Astrocyte of the hippocampus (primary cell): Measurements from ENCODE around the gene ZNF638.
A peak's percentile ranks its signal among the peaks of the same experiment; 100 is the strongest.
"Not testable (repeated sequence)": the region's sequence is repeated elsewhere in the genome, so short reads cannot be mapped to it uniquely, and the experiment has no call there.

ENCODE experiments used
- DNase-seq: peaks from one replicate; pipeline ENCODE4 v3.0.0; 2011; ENCODE audit warnings: low read depth, low spot score

Gene ZNF638

GRCh38 chr2:71393216-71393615 is 61.6 kb downstream of the ZNF638 start:
- no peak for DNase-seq

DNA sequence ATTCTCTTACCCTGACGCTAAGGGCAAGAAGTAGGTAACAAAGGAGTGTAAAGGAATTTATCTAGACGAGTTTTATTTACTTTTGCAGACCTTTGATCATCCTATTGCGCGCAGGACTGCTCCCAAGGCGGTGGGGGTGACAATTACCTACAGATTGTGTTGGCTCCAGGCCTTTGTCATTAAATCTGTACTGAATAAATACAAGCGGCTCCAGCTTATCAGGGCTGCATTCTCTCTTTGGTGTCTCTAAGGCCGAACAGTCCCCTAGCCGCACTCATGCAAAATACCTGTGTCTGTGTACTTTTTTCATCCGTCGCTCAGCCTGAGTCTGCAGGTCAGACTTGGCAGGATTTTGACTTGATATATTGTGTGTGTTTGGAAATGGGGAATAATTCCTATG is 63.9 kb downstream of the ZNF638 start:
- DNase-seq: no peak

GRCh38 chr2:71402427-71402826 is 70.8 kb downstream of the ZNF638 start:
- DNase-seq: no peak

GRCh38 chr2:71409611-71410010 is 78.0 kb downstream of the ZNF638 start:
- peak; percentile 58 for DNase-seq

- DNase-seq: no peak
Measured at GRCh38 chr2:71410696-71411095, 79.1 kb downstream of the ZNF638 start.

DNA sequence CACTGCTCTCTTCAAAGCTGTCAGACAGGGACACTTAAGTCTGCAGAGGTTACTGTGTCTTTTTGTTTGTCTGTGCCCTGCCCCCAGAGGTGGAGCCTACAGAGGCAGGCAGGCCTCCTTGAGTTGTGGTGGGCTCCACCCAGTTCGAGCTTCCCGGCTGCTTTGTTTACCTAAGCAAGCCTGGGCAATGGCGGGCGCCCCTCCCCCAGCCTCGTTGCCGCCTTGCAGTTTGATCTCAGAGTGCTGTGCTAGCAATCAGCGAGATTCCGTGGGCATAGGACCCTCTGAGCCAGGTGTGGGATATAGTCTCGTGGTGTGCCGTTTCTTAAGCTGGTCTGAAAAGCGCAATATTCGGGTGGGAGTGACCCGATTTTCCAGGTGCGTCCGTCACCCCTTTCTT is 85.3 kb downstream of the ZNF638 start:
- DNase-seq: not testable (repeated sequence)

GRCh38 chr2:71417300-71418202 is 86.0 kb downstream of the ZNF638 start:
- peak; percentile 11 for DNase-seq

- DNase-seq: no peak
Measured at GRCh38 chr2:71419145-71419544, 87.6 kb downstream of the ZNF638 start.

DNA sequence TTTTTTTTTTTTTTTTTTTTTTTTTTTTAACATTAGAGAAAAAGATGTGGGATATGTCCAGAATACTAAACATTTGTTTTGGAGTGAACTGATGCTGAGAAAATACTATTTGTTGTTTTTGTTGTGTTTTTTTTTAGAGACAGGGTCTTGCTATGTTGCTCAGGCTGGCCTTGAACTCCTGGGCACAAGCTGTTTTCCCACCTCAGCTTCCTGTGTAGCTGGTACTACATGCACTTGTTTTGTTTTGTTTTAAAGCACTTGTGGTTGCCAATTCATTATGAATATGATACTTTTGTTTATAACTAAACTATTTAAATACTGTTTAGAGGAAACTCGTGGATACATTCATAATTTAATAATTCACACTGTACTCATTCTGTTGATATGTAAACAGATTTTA is 88.4 kb downstream of the ZNF638 start:
- no peak for DNase-seq

- DNase-seq: no peak
Measured at GRCh38 chr2:71422786-71423185, 91.2 kb downstream of the ZNF638 start.

DNA sequence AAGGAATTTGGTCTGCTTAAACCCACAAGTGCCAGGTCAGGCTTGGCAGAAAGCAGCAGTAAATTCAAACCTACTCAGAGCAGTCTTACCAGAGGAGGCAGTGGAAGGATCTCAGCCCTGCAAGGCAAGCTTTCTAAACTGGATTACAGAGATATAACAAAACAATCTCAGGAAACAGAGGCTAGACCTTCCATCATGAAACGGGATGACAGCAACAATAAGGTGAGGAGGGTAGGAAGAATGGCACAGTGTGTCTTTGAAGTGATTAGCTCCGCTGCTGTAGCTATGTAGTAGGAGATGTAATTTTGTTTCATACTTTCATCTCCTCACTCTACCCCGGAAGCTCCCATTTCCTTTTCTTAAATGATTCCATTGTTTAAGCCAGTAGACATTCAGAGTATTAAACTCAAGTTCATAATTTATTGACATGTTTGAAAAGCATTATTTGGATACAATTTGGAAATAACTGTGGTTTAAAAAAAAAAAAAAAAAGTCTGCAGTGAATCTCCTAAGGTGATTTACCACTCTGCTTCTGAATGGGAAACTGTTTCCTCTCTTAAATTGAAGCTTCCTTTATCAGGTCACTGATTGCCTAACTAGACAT is 92.3 kb downstream of the ZNF638 start:
- DNase-seq: peak; percentile 13

DNA sequence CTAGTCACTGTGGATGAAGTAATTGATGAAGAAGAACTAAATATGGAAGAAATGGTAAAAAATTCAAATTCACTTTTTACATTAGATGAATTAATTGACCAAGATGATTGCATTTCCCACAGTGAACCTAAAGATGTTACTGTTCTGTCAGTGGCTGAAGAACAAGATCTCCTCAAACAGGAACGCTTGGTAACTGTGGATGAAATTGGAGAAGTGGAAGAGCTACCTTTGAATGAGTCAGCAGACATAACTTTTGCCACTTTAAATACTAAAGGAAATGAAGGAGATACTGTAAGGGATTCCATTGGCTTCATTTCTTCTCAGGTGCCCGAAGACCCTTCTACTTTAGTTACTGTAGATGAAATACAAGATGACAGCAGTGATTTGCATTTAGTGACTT is 95.1 kb downstream of the ZNF638 start:
- no peak for DNase-seq

GRCh38 chr2:71428472-71429383 is 97.1 kb downstream of the ZNF638 start:
- DNase-seq: no peak

DNA sequence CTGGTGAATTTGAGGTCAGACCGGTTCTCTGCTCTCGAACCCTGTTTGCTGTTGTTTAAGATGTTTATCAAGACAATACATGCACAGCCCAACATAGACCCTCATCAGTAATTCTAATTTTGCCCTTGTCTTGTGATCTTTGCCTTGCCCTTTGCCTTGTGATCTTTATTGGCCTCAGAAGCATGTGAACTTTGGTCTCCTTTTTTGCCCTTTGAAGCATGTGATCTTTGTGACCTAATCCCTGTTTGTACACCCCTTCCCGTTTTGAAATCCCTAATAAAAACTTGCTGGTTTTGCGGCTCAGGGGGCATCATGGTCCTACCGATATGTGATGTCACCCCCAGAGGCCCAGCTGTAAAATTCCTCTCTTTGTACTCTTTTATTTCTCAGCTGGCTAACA is 113.6 kb downstream of the ZNF638 start:
- not testable (repeated sequence) for DNase-seq

DNA sequence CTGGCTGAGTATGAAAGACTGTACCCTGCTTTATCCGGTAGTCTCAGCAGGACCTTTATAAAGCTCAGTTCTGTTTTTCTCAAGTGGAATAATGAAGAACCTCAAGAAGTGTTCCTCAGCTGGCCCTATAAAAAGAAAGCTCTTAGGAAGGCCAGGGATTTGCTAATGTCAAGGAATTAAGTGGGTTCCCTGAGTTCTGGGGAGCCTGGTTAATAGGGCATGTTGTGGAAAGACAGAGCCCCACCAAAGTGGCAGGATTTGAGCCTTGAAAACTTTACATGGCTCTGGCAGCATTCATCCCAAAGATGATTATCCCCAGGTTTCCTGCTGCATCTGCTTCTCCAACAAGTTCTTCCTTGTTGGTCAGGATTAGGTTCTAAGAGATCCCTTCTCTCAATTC is 114.9 kb downstream of the ZNF638 start:
- DNase-seq: no peak

DNA sequence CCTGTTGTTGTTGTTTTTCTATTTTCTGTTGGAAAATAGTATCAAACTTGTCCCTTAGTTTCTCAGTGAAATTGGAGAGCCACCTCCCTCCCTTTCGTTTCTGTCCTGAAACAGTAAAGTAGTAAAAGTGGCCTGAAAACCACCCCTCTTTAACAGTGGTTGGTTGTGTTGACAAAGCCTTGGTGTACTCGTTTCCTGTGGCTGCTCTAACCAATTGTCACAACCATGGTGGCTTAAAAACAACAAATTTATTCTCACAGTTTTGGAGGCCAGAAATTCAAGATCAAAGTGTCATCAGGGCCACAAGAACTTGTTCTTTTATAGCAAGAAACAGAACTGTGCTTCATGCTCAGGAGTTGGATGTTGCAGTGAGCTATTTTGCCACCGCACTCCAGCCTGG is 117.8 kb downstream of the ZNF638 start:
- DNase-seq: no peak

- no peak for DNase-seq
Measured at GRCh38 chr2:71451705-71452104, 120.1 kb downstream of the ZNF638 start.

GRCh38 chr2:71452565-71452964 is 121.0 kb downstream of the ZNF638 start:
- peak; percentile 33 for DNase-seq

DNA sequence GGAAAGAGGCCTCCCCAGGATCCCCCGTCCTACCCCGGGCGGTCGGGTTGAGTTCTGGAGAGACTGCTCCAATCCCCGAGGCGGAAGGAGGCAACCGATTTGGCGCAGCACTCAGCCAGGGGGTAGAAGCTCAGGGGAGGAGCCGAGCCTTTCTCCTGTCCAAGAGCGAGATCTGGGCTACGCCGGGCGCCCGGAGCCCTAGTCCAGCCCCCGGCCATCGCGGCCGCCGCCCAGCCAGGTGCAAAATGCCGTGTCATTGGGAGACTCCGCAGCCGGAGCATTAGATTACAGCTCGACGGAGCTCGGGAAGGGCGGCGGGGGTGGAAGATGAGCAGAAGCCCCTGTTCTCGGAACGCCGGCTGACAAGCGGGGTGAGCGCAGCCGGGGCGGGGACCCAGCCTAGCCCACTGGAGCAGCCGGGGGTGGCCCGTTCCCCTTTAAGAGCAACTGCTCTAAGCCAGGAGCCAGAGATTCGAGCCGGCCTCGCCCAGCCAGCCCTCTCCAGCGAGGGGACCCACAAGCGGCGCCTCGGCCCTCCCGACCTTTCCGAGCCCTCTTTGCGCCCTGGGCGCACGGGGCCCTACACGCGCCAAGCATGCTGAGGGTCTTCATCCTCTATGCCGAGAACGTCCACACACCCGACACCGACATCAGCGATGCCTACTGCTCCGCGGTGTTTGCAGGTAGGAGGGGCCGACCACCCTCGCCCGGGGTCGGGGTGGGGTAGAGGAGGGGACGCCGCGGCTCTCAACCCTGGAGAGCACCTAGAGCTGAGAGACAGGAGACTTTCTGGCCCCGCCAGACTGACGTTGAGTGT is 122.0 kb downstream of the ZNF638 start, which contains the start of gene DYSF:
Gene DYSF, plus strand, starts transcription at position 158 of the 817 bp plus-strand sequence.
- DNase-seq: peak; percentile 57

- DNase-seq: peak; percentile 11
Measured at GRCh38 chr2:71454221-71455010, 122.8 kb downstream of the ZNF638 start.
